Activated CD4-positive, alpha-beta T cell treated with anti-CD3 and anti-CD28 coated beads for 4 hours (primary cell): ENCODE measurements around the gene PPP5C.
"Not testable (repeated sequence)": the region's sequence is repeated elsewhere in the genome, so short reads cannot be mapped to it uniquely, and the experiment has no call there.

ENCODE experiments used
- DNase-seq, 2 donors: peaks; one replicate each; pipeline ENCODE4 v3.0.0-alpha.2; 2020

Gene PPP5C

GRCh38 chr19:46346821-46347571, at the start of gene PPP5C:
TSS of gene PPP5C (plus strand) at chr19:46347087. CDS start at chr19:46347097, 10 bp downstream.
- peak; percentile 80 to 87 for DNase-seq

GRCh38 chr19:46297700-46298478, 49.0 kb upstream of the PPP5C start:
- no peak for DNase-seq

- DNase-seq = no peak
Observed at GRCh38 chr19:46298479-46299003, 48.3 kb upstream of the PPP5C start.

GRCh38 chr19:46299004-46299509, 47.8 kb upstream of the PPP5C start:
- DNase-seq = no peak

- no peak for DNase-seq
Observed at GRCh38 chr19:46299695-46300094, 47.2 kb upstream of the PPP5C start.

- no peak for DNase-seq
Observed at GRCh38 chr19:46303322-46303690, 43.6 kb upstream of the PPP5C start.

GRCh38 chr19:46303691-46304397, 43.0 kb upstream of the PPP5C start:
- peak in 1 of 2 donors; percentile 12 for DNase-seq

GRCh38 chr19:46306501-46306900, 40.4 kb upstream of the PPP5C start:
- no peak for DNase-seq

GRCh38 chr19:46308510-46308909, 38.4 kb upstream of the PPP5C start:
- no peak for DNase-seq

GRCh38 chr19:46309056-46309455, 37.8 kb upstream of the PPP5C start:
- DNase-seq = no peak

GRCh38 chr19:46311444-46311843, 35.4 kb upstream of the PPP5C start:
- DNase-seq = no peak

GRCh38 chr19:46313540-46314469, 33.1 kb upstream of the PPP5C start:
- DNase-seq = not testable (repeated sequence)

GRCh38 chr19:46317339-46317738, 29.5 kb upstream of the PPP5C start:
- DNase-seq = no peak

GRCh38 chr19:46319613-46320012, 27.3 kb upstream of the PPP5C start:
- no peak for DNase-seq

GRCh38 chr19:46320559-46320958, 26.3 kb upstream of the PPP5C start:
- DNase-seq = no peak

- no peak for DNase-seq
Observed at GRCh38 chr19:46321653-46322052, 25.2 kb upstream of the PPP5C start.

- not testable (repeated sequence) for DNase-seq
Observed at GRCh38 chr19:46323227-46323626, 23.7 kb upstream of the PPP5C start.

GRCh38 chr19:46324277-46324676, 22.6 kb upstream of the PPP5C start:
- DNase-seq = no peak

- no peak for DNase-seq
Observed at GRCh38 chr19:46326608-46327007, 20.3 kb upstream of the PPP5C start.

GRCh38 chr19:46328079-46328478, 18.8 kb upstream of the PPP5C start:
- no peak for DNase-seq

GRCh38 chr19:46330319-46330918, 16.5 kb upstream of the PPP5C start:
- no peak for DNase-seq

GRCh38 chr19:46337487-46337886, 9.4 kb upstream of the PPP5C start:
- no peak for DNase-seq
